IPS-20b (cell line): Measurements from ENCODE around the gene BCORL1.

Source experiments
- H3K27ac ChIP-seq: one replicate; pipeline ENCODE4 v1.5.1; 2013; ENCODE audit warnings: low read length
- H3K27me3 ChIP-seq: 2 replicates; pipeline ENCODE4 v1.6.1; 2013; ENCODE audit warnings: mild to moderate bottlenecking, low read length, inconsistent platforms; ENCODE audit not compliant: insufficient read depth
- H3K36me3 ChIP-seq: 2 replicates; pipeline ENCODE4 v1.6.1; 2013; ENCODE audit warnings: low read depth, mild to moderate bottlenecking, inconsistent platforms, low read length, moderate library complexity; ENCODE audit not compliant: insufficient read depth
- H3K4me1 ChIP-seq: 2 replicates; pipeline ENCODE4 v1.6.1; 2013; ENCODE audit warnings: mild to moderate bottlenecking, control low read depth, inconsistent platforms, low read length, moderate library complexity; ENCODE audit not compliant: insufficient read depth
- H3K4me3 ChIP-seq: 2 replicates; pipeline ENCODE4 v1.5.1; 2013; ENCODE audit warnings: mild to moderate bottlenecking, low read length, inconsistent platforms
- H3K9ac ChIP-seq: 2 replicates; pipeline ENCODE4 v1.6.1; 2013; ENCODE audit warnings: low read depth, mild to moderate bottlenecking, inconsistent platforms, low read length, moderate library complexity
- H3K9me3 ChIP-seq: 2 replicates; pipeline ENCODE4 v1.6.1; 2013; ENCODE audit warnings: mild to moderate bottlenecking, low read depth, low read length, inconsistent platforms; ENCODE audit not compliant: insufficient read depth

Gene BCORL1

DNA sequence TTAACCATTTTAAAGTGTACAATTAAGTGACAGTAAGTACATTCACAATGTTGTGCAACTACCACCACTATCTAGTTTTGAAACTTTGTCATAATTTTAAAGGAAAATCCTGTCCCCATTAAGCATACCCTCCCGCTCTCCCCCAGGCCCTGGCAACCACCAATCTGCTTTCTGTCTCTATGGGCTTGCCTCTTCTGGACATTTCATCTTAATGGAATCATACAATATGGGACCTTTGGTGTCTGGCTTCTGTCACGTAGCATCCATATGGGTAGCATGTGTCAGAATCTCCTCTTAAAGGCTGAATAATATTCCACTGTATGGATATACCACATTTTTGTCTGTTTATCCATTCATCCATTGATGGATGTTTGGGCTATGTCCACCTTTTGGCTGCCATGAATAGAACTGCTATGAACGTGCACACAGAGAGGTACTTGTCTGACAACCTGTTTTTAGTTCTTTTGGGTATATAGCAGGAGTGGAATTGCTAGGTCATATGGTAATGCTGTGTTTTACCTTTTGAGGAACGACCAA is 66.3 kb downstream of the BCORL1 start:
- Histone ChIP-seq H3K27ac (no peak overlapping the region), H3K4me1 (no peaks in the 10 kb centered on the region), H3K36me3 (peaks cover 14% of the 10 kb centered on the region), H3K9me3 (no peaks in the 10 kb centered on the region), H3K27me3 (no peaks in the 10 kb centered on the region), H3K4me3 (no peak overlapping the region), H3K9ac (no peak overlapping the region)

DNA sequence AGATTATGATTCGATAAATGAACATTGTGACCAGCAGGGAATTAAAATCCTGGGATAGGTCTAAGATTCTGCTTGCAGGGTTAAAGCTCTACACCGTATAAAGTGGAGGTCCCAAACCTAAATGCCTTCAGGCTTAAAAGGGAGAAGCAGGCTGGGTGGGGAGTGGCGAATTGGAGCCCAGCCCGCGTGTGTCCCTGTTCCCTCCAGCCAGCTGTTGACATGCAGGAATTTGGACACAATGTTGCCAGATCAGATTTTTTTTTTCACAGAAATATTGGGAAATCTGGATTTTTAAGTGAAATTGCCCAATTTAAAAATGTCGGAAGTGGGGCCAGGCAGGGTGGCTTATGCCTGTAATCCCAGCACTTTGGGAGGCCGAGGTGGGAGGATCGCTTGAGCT is 67.4 kb downstream of the BCORL1 start:
- Histone ChIP-seq H3K4me1 (no peaks in the 10 kb centered on the region), H3K9ac (no peak overlapping the region), H3K9me3 (no peaks in the 10 kb centered on the region), H3K36me3 (peaks cover 14% of the 10 kb centered on the region), H3K27ac (no peak overlapping the region), H3K27me3 (no peaks in the 10 kb centered on the region), H3K4me3 (no peak overlapping the region)

GRCh38 chrX:130051176-130051845 is 68.9 kb downstream of the BCORL1 start:
- Histone ChIP-seq H3K27me3 (no peaks in the 10 kb centered on the region), H3K4me3 (no peak overlapping the region)

DNA sequence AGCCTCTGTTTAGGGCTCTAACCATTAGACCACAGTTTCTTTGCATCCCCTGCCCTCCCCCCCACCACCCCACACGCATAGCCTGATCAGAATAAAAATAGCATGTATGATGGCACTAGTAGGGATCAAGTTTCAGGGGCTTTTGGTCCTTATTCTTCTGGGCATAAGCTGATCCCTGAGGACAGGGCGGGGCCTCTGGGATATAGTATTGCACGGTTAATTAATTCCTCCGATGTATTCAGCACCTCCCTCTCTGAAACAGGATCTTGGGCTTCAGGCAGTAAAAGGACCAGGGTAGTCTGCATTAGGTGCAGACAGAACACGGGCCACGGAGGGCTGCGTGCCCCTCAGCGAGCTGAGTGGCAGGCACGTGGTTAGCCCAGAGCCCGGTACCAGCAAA is 70.8 kb downstream of the BCORL1 start:
- no peak overlapping the region for H3K4me3 ChIP-seq
- H3K4me1 ChIP-seq = no peaks in the 10 kb centered on the region; the same call in 1 of the 2 replicates
- H3K27me3 ChIP-seq = peaks cover under 1% of the 10 kb centered on the region
- H3K27ac ChIP-seq = no peak overlapping the region
- peaks cover 14% of the 10 kb centered on the region for H3K36me3 ChIP-seq
- H3K9ac ChIP-seq = no peak overlapping the region
- H3K9me3 ChIP-seq = no peaks in the 10 kb centered on the region

More at GRCh38 chrX:130051176-130051845, 68.9 kb downstream of the BCORL1 start:
- Histone ChIP-seq H3K9ac (no peak overlapping the region), H3K27ac (no peak overlapping the region), H3K36me3 (peaks cover 14% of the 10 kb centered on the region), H3K9me3 (no peaks in the 10 kb centered on the region), H3K4me1 (no peaks in the 10 kb centered on the region; the same call in 1 of the 2 replicates)

- peaks cover 18% of the 10 kb centered on the region for H3K27me3 ChIP-seq
- H3K4me1 ChIP-seq = no peaks in the 10 kb centered on the region; the same call in 1 of the 2 replicates
- H3K36me3 ChIP-seq = peaks cover 10% of the 10 kb centered on the region; the same call in 1 of the 2 replicates
- H3K9ac ChIP-seq = no peak overlapping the region
- H3K9me3 ChIP-seq = no peaks in the 10 kb centered on the region
- H3K4me3 ChIP-seq = no peak overlapping the region
- H3K27ac ChIP-seq = no peak overlapping the region
These were observed 72.7 kb downstream of the BCORL1 start for GRCh38 chrX:130055103-130055502.

DNA sequence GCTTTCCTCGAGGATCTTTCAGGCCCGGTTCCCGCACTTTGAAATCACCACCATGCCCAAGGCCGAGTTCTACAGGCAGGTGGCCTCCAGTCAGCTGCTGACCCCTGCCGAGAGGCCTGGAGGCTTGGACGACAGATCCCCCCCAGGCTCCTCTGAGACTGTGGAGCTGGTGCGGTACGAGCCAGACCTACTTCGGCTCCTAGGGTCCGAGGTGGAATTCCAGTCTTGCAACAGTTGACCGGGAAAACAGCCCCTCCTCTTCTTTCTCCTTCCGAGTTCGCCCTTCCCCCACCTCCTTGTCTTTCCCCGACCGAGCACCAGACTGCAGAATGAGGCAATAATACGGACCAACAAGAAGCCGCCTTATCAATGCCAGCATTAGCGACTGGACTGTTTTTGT is 73.5 kb downstream of the BCORL1 start:
- Histone ChIP-seq H3K9me3 (no peaks in the 10 kb centered on the region), H3K27me3 (peaks cover 21% of the 10 kb centered on the region), H3K9ac (no peak overlapping the region), H3K36me3 (peaks cover 10% of the 10 kb centered on the region; the same call in 1 of the 2 replicates), H3K4me3 (no peak overlapping the region), H3K27ac (no peak overlapping the region), H3K4me1 (no peaks in the 10 kb centered on the region; the same call in 1 of the 2 replicates)

DNA sequence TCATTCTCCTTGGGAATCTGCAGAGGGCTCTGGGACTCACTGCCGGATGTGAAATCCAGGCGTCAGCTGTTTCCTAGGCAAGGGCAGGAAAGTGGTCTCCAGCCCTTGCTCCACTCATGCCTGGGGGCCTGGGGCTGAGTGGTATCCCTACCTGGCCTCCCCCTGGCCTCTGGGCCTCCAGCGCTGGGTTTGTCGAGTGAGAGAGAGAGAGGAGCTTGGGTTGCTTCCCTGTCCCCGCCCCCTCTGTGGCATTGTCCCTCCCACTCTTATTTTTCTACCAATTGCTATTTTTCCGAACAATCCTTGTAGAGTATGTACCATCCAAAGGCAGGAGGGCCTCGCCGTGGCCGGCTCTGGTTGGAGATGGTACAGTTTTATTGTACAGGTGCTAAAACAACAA is 74.8 kb downstream of the BCORL1 start:
- Histone ChIP-seq H3K4me1 (no peaks in the 10 kb centered on the region; the same call in 1 of the 2 replicates), H3K9me3 (no peaks in the 10 kb centered on the region), H3K27me3 (peaks cover 34% of the 10 kb centered on the region), H3K36me3 (peaks cover 3% of the 10 kb centered on the region; the same call in 1 of the 2 replicates), H3K27ac (no peak overlapping the region), H3K9ac (no peak overlapping the region), H3K4me3 (no peak overlapping the region)

DNA sequence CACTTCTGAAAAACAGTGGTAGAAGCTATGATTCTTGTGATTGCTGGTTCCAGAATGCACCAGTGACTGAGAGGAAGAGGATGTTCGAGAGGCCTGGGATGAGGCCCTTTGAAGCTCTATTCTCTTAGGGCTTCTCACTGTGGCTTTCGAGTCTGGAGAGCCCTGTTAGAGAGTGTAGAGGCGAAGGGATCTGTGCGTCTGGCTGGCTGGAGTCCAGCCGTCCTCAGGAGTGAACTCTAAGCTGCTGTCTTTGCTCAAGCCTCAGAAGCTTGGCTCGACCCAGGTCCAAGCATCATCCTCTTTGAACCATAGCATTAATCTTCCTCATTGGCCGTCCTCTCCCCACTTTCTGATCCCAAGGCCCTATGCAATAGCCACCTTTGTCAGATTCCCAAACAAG is 76.2 kb downstream of the BCORL1 start:
- Histone ChIP-seq H3K27me3 (peaks cover 34% of the 10 kb centered on the region), H3K4me3 (no peak overlapping the region), H3K9me3 (no peaks in the 10 kb centered on the region), H3K9ac (no peak overlapping the region), H3K36me3 (no peaks in the 10 kb centered on the region), H3K27ac (no peak overlapping the region), H3K4me1 (no peaks in the 10 kb centered on the region; the same call in 1 of the 2 replicates)

- no peak overlapping the region for H3K27ac ChIP-seq
- H3K36me3 ChIP-seq = no peaks in the 10 kb centered on the region
- H3K9me3 ChIP-seq = no peaks in the 10 kb centered on the region
- H3K4me3 ChIP-seq = peak overlapping the region; percentile 57; the same call in 1 of the 2 replicates
- H3K9ac ChIP-seq = no peak overlapping the region
- no peaks in the 10 kb centered on the region; the same call in 1 of the 2 replicates for H3K4me1 ChIP-seq
- peaks cover 34% of the 10 kb centered on the region for H3K27me3 ChIP-seq
These were observed 78.0 kb downstream of the BCORL1 start for GRCh38 chrX:130060122-130061069.

GRCh38 chrX:130066975-130067615 is 84.7 kb downstream of the BCORL1 start:
- Histone ChIP-seq H3K27me3 (peaks cover 1% of the 10 kb centered on the region; the same call in 1 of the 2 replicates), H3K9ac (no peak overlapping the region), H3K9me3 (no peaks in the 10 kb centered on the region), H3K4me3 (no peak overlapping the region), H3K4me1 (no peaks in the 10 kb centered on the region), H3K27ac (no peak overlapping the region), H3K36me3 (no peaks in the 10 kb centered on the region)

DNA sequence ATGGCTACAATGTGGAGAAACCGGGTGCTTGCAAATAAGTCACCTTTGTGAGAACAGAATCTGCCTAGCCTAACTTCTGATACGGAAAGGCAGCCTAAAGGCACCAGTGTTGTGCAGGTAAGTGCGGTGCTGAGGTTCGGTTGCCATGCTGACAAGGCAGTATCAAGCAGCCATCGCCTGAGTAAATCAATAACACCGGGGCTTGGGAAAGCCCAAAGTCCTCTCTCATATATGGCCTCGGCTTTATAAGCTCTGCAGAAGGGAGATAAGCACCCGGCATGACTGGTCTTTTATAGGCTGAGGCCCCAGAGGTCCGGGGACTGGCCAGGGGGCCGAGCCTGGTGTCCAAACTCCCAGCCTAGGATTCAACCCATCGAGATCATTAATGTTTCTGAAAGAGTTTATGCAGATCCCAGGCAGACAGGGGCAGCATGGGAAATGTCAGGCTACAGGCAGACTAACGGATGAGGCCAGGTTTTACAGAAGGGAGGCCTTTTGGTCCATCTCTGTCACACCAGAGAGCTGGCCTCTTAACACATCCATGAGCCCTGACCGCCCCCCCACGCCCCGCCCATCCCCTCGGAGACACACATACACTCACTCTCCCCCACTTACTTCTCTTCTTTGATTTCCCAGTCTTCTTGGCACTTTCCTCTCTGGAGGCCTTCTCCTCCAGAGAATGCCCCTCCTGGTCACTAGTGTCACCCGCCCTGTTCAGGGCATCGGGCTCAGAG is 89.3 kb downstream of the BCORL1 start:
- Histone ChIP-seq H3K36me3 (no peaks in the 10 kb centered on the region), H3K9ac (no peak overlapping the region), H3K4me3 (no peak overlapping the region), H3K27me3 (no peaks in the 10 kb centered on the region), H3K4me1 (no peaks in the 10 kb centered on the region), H3K27ac (no peak overlapping the region), H3K9me3 (no peaks in the 10 kb centered on the region)
